ENCODE measurements around the gene PRRT1. TPM values are rescaled to one million over a fixed set of nuclear protein-coding genes. Genes with fewer than 3 reads are reported as not detected.
"Not testable (repeated sequence)": the region's sequence is repeated elsewhere in the genome, so short reads cannot be mapped to it uniquely, and the experiment has no call there.

The PRRT1 gene
- total and polyA plus RNA-seq, 3 donors from 2014 or later, result 4.2 to 6.2 (median 6.1) TPM

DNA sequence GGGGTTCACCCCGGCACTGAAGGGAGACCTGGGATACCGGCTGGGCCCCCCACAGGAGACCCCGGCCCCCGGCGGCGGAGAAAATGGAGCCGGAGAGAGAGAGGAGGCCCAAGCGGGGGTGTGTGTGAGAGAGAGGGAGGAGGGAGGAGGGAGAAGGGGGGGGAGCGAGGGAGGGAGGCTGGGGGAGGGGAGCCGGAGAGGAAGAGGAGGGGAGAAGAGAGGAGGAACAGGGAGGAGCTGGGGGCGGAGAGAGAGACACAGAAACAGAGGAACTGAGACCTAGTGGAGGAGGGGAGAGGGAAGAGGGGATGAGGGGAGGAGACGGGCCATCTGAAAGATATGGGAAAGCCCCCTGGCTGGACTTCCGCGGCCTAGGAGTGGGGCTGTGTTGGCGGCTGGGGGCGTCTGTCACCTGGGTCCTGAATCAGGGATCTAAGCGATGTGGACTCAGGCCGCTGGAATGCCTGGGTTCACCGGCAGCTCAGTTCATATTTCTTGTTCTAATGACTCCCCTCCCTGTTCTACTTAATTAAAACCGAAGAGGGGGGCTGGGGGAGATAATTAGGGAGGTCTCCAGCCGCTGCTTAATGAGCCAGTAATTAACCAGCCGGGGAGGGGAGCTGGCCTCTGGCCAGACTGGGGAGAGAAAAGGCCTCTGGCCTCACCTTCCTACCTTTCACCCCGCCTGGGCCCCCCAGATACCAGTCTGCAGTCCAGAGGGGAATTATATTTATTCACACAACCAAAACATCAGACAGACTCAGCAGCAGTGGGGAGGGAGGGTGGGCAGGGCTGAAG, 38.5 kb upstream of the PRRT1 start, which contains the start of gene PBX2:
TSS of gene PBX2 (minus strand) at position 149 of the 798 bp plus-strand sequence. CDS start 287 bp downstream, outside the sequence.
- peak; percentile 84 for TF ChIP-seq POLR2A (IDR thresholded peaks at IDR 0.05)
- TF ChIP-seq, protein P1, sequence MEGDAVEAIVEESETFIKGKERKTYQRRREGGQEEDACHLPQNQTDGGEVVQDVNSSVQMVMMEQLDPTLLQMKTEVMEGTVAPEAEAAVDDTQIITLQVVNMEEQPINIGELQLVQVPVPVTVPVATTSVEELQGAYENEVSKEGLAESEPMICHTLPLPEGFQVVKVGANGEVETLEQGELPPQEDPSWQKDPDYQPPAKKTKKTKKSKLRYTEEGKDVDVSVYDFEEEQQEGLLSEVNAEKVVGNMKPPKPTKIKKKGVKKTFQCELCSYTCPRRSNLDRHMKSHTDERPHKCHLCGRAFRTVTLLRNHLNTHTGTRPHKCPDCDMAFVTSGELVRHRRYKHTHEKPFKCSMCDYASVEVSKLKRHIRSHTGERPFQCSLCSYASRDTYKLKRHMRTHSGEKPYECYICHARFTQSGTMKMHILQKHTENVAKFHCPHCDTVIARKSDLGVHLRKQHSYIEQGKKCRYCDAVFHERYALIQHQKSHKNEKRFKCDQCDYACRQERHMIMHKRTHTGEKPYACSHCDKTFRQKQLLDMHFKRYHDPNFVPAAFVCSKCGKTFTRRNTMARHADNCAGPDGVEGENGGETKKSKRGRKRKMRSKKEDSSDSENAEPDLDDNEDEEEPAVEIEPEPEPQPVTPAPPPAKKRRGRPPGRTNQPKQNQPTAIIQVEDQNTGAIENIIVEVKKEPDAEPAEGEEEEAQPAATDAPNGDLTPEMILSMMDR (IDR thresholded peaks at IDR 0.05), result no peak
- Histone ChIP-seq H3K4me3 (peak within 1 kb of the TSS; percentile 73 to 93), H3K27me3 (no peaks in the 10 kb centered on the region), H3K36me3 (ENCODE audit: low read depth, missing control alignments) (no peaks in the 10 kb centered on the region), H3K4me1 (peaks cover 40% of the 10 kb centered on the region), H3K9me3 (no peaks in the 10 kb centered on the region), H3K27ac (peak within 1 kb of the TSS; percentile 98 to 99)
- WGBS, 2 donors, result 0 to 2% methylated on average over 16 to 23 of the region's 23 CpGs
- DNase-seq, result peak; percentile 97
- intact Hi-C loops (cut with DNase I; ENCODE audit: low total_unique reads), result no loop called here

DNA sequence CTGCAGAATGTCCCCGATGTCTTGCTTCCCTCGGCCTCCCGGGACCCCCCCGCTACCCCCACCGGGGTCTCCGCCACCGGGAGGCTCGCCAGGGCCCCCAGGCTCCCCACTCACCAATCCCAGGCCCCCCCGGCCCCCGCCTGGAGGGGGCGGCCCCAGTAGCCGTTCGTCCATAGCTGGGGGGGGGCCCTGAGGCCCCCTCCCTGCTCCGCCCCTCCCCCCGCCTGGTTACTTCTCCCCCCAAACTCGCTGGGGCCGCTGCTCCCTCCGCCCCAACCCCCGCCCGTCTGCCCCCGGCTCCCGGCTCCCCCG, 38.0 kb upstream of the PRRT1 start:
- H3K27me3 ChIP-seq, result no peaks in the 10 kb centered on the region
- H3K9me3 ChIP-seq, result no peaks in the 10 kb centered on the region
- intact Hi-C loops (cut with DNase I; ENCODE audit: low total_unique reads), result no loop called here
- H3K27ac ChIP-seq, result peak overlapping the region; percentile 98 to 99
- TF ChIP-seq POLR2A (IDR thresholded peaks at IDR 0.05), result no peak
- TF ChIP-seq, protein P1 (IDR thresholded peaks at IDR 0.05), result no peak
- no peaks in the 10 kb centered on the region for H3K36me3 ChIP-seq (ENCODE audit: low read depth, missing control alignments)
- 0% methylated on average over 10 of the region's 23 CpGs; no CpG with 5 or more reads in 1 of the 2 donors for WGBS, 2 donors
- no peak for DNase-seq
- H3K4me1 ChIP-seq, result peaks cover 35% of the 10 kb centered on the region
- H3K4me3 ChIP-seq, result peak overlapping the region; percentile 73 to 93

DNA sequence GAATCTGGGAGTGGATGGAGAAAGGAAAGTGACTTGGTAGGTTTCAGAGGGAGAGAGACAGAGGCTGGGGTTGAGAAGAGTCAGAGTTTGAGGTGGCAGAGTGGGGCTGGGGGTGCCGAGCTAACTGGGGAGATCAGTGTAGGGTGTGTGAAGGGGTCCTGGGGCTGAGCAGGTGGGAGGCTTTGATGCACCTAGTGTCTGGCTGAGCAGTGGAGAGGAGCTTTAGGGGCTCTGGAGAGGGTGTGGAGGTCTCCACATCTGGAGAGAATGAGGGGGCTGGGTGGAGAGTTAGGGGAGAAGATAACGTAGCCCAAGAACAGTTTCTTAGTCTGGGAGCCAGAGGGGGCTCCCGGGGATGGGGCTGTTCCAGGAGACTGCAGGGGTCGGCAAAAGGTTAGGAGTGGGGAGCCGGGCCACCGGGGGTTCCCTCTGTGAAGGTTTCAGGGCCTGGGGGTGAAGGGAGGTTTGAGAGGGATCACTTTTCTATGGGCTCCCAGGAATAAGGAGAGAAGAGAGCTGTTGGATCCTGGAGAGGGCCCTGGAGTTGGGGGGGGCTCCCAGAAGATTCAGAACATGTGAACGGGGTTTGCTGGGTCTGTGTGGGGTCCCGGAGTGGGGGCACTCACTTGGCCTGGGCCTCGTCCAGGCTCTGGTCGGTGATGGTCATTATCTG, 37.5 kb upstream of the PRRT1 start:
- DNase-seq, result no peak
- intact Hi-C loops (cut with DNase I; ENCODE audit: low total_unique reads), result no loop called here
- Histone ChIP-seq H3K4me1 (peaks cover 32% of the 10 kb centered on the region), H3K9me3 (no peaks in the 10 kb centered on the region), H3K4me3 (peak overlapping the region; percentile 73 to 93), H3K27me3 (no peaks in the 10 kb centered on the region), H3K36me3 (ENCODE audit: low read depth, missing control alignments) (no peaks in the 10 kb centered on the region), H3K27ac (peak overlapping the region; percentile 98 to 99)
- WGBS, 2 donors, result 3 to 4% methylated on average over 10 of the region's 10 CpGs
- TF ChIP-seq, protein P1 (IDR thresholded peaks at IDR 0.05), result no peak
- TF ChIP-seq POLR2A (IDR thresholded peaks at IDR 0.05), result no peak

DNA sequence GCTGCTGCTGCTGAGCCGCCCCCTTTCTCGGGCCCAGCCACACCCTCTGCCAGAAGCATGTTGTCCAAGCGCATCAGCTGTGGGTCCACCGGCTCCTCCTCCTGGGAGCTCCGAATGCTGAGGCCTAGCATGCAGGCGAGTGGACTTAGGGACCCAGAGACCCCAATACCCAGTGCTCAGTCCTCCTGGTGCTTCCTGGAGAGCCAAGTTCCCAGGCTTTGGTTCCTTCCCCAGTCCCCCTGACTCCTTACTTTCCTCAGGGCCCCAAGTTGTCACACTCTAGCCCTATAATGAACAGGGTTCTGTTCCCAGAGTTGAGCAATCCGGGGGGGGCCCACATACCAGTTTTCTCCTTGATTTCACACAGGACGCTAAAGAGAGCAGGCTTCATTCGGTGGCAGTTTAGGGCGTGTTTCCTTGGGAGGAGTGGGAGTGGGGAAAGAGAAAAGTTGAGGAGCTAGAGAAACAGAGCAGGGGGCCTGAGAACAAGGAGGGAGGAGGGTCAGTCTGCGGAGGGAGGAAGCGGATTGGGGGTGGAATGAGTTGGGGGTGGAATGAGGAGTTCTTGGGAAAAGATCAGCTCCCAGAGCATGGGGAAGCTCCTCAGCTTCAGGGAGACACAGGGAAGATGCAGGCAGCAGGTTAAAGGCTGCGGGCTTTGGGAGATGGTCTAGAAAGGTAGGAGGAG, 36.8 kb upstream of the PRRT1 start:
- Histone ChIP-seq H3K36me3 (ENCODE audit: low read depth, missing control alignments) (no peaks in the 10 kb centered on the region), H3K27me3 (no peaks in the 10 kb centered on the region), H3K4me1 (peaks cover 32% of the 10 kb centered on the region), H3K27ac (peak overlapping the region; percentile 98 to 99), H3K4me3 (peak overlapping the region; percentile 73 to 93), H3K9me3 (no peaks in the 10 kb centered on the region)
- TF ChIP-seq POLR2A (IDR thresholded peaks at IDR 0.05), result no peak
- TF ChIP-seq, protein P1 (IDR thresholded peaks at IDR 0.05), result no peak
- 11 to 20% methylated on average over 10 to 13 of the region's 13 CpGs for WGBS, 2 donors
- no peak for DNase-seq
- intact Hi-C loops (cut with DNase I; ENCODE audit: low total_unique reads), result no loop called here

DNA sequence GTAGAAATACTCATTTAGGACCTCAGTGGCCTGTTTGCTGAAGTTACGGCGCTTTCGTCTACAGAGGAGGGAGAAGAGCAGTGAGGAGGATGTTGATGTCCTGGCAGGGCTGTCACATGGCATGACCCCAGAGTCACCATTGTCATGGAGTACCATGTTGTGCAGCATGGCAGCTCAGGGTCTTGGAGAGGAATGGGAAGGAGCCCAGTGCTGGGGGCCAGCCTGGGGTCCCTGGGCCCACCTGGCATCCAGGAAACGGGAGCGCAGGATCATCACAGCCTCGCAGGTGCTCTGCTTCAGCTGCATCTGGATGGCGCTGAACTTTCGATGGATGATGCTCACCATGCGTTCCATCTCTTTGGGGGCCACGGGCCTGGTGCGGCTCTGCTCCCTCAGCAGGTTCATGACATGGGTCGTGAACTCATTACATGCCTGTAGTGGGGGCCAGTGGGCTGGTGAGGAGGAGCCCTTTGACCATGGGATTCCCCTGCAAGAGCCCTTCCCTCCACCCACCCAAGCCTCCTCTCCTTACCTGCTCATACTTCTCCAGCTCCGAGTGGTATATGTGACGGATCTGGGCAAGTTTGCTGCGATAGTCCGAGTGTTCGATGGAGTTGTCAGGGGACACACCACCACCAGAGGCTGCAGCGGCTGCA, 36.1 kb upstream of the PRRT1 start:
- DNase-seq; H3K27me3 ChIP-seq; H3K36me3 ChIP-seq (ENCODE audit: low read depth, missing control alignments); intact Hi-C loops (cut with DNase I; ENCODE audit: low total_unique reads); H3K9me3 ChIP-seq; H3K4me3 ChIP-seq: not testable (repeated sequence)
- peak overlapping the region in 1 of 2 donors; percentile 98 for H3K27ac ChIP-seq
- H3K4me1 ChIP-seq, result peaks cover 32% of the 10 kb centered on the region
- 61 to 62% methylated on average over 10 to 18 of the region's 18 CpGs for WGBS, 2 donors
